NB4 (cell line): ENCODE measurements around the gene ZMYND15.

Source experiments
- DNase-seq: peaks from one replicate; pipeline ENCODE4 v3.0.0; 2010; ENCODE audit warnings: low read depth
- H3K4me3 ChIP-seq: one replicate; pipeline ENCODE4 v1.5.1; 2011; ENCODE audit warnings: mild to moderate bottlenecking, low read depth, low read length, moderate library complexity
- CTCF ChIP-seq: IDR thresholded peaks from one replicate; pipeline ENCODE4 v1.5.1; 2012; ENCODE audit warnings: low read depth, low read length
- MYC ChIP-seq: IDR thresholded peaks from 2 replicates; pipeline ENCODE4 v1.6.1; 2011; ENCODE audit warnings: low read depth, low read length
- POLR2A ChIP-seq: IDR thresholded peaks from 2 replicates; pipeline ENCODE4 v1.6.1; 2011; ENCODE audit warnings: mild to moderate bottlenecking; ENCODE audit not compliant: insufficient read length; ENCODE audit errors: extremely low read depth
- TF ChIP-seq, protein P1 (sequence below): IDR thresholded peaks from 2 replicates; pipeline ENCODE4 v1.6.1; 2011; ENCODE audit warnings: low read depth, low read length

The ZMYND15 gene

DNA sequence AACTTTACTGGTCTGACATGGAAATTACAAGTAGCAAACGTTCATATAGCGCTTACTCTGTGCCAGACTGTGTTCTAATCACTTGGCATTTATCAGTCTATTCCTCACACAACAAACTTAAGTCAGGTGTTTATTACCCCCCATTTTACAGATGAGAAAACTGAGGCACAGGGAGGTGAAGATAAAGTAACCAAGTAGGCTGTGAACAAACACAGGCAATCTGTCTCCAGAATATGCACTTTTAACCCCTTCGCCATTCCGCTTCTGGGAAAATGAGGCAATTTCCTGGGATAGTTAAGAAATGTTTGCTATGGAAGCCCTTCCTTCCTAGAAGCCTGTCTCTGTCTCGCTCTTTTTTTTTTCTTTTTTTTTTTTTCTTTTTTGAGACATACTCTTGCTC is 12.3 kb downstream of the ZMYND15 start:
- H3K4me3 ChIP-seq = no peak overlapping the region
- TF ChIP-seq, protein P1, sequence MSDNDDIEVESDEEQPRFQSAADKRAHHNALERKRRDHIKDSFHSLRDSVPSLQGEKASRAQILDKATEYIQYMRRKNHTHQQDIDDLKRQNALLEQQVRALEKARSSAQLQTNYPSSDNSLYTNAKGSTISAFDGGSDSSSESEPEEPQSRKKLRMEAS = no peak
- TF ChIP-seq MYC = no peak
- no peak for TF ChIP-seq POLR2A
- TF ChIP-seq CTCF = no peak
- no peak for DNase-seq

GRCh38 chr17:4753392-4753791 is 13.8 kb downstream of the ZMYND15 start:
- H3K4me3 ChIP-seq = no peak overlapping the region
- DNase-seq = no peak
- TF ChIP-seq, protein P1 = no peak
- no peak for TF ChIP-seq POLR2A

DNA sequence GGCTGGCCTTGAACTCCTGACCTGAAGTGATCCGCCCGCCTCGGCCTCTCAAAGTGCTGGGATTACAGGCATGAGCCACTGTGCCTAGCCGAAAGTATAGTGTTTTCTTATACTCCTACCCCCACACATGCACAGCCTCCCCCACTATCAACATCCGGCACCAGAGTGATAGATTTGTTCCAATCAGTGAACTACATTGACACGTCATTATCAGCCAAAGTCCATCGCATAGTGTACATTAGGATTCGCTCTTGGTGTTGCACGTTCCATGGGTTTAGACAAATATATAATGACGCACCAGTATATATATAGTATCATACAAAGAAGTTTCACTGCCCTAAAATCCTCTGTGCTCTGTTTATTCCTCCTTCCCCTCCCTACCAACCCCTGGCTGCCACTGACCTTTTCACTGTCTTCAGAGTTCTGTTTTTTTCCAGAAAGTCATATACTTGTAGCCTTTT is 20.2 kb downstream of the ZMYND15 start:
- DNase-seq = no peak
- no peak overlapping the region for H3K4me3 ChIP-seq
- TF ChIP-seq CTCF (no peak), POLR2A (no peak), MYC (no peak)
- TF ChIP-seq, protein P1 = no peak

DNA sequence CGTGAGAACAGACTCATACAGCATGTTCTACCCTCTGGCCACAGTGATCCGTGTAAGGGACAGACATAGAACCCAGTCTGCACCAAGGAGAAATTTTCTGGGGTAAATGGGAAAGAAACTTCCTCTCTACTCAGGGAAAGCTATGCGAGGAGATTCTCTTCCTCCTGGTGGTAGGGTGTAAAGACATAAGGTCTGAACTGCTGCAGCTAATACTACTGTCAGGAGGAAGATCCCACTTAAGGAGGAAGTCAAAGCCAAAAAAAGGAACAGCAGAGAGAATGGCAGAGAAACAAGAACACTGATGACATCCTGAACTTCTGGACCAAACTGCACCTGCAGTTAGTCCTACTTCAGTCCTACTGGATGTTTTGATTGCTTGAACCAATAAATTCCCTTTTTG is 25.0 kb downstream of the ZMYND15 start:
- no peak for TF ChIP-seq CTCF
- TF ChIP-seq MYC = no peak
- TF ChIP-seq POLR2A = no peak
- H3K4me3 ChIP-seq = no peak overlapping the region
- DNase-seq = peak; percentile 56

DNA sequence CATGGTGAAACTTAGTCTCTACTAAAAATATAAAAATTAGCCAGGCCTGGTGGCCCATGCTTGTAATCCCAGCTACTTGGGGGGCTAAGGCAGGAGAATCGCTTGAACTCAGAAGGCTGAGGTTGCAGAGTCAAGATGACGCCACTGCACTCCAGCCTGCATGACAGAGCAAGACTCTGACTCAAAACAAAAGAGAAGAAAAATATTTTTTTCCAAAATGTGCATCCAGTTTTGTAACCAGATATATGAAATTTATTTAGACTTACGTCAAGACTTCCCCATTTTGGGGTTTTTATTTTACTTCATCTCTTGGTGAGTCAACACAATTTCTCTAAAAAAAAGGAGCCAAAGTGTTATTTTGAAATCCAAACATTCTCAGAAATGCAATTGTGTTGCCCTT is 26.6 kb downstream of the ZMYND15 start:
- no peak overlapping the region for H3K4me3 ChIP-seq
- no peak for TF ChIP-seq POLR2A
- TF ChIP-seq CTCF = no peak
- TF ChIP-seq, protein P1 = no peak
- no peak for TF ChIP-seq MYC
- DNase-seq = peak; percentile 30

- DNase-seq = no peak
- no peak overlapping the region for H3K4me3 ChIP-seq
- TF ChIP-seq POLR2A = no peak
- TF ChIP-seq, protein P1 = no peak
- no peak for TF ChIP-seq MYC
Measured at GRCh38 chr17:4766723-4767122, 27.1 kb downstream of the ZMYND15 start.

DNA sequence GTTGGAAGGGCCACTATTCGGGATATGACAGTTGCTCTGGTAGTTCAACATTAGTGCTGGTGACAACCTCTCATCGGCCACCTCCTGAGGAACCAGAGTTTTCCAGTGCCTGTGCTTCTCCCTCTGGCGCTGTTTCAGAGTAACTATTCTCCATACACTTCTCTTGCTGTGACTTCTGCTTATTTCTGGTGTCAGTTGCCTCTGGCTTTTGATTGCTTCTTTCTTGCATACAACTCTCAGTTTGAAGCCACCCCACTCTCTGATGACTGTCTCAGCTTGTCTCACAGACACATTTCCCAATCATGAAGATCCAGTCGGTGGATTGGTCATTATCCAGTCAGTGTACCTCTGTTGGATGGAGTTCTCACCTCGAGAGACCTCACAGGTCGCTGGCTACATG is 28.7 kb downstream of the ZMYND15 start:
- no peak for TF ChIP-seq MYC
- TF ChIP-seq, protein P1 = no peak
- no peak for TF ChIP-seq POLR2A
- no peak for TF ChIP-seq CTCF
- no peak overlapping the region for H3K4me3 ChIP-seq
- no peak for DNase-seq
